ENCODE measurements around the gene CTTNBP2NL. TPM values are rescaled to one million over a fixed set of nuclear protein-coding genes. Genes with fewer than 3 reads are reported as not detected.
"Not testable (repeated sequence)": the region's sequence is repeated elsewhere in the genome, so short reads cannot be mapped to it uniquely, and the experiment has no call there.

The CTTNBP2NL gene
- total RNA-seq, 6 donors from 2014 or later = 33.1 to 95.3 (median 53.7) TPM

- peaks cover 7 to 24% (median 18%) of the 10 kb centered on the region in 4 donors for H3K4me1 ChIP-seq
- WGBS, 2 donors = 76 to 93% methylated on average over 1 of the region's 1 CpG
- ATAC-seq (ENCODE audit: low FRiP score in 2 of 2) (peak in 1 of 2 donors; percentile 57), DNase-seq (no peak)
- TF ChIP-seq, protein P1, sequence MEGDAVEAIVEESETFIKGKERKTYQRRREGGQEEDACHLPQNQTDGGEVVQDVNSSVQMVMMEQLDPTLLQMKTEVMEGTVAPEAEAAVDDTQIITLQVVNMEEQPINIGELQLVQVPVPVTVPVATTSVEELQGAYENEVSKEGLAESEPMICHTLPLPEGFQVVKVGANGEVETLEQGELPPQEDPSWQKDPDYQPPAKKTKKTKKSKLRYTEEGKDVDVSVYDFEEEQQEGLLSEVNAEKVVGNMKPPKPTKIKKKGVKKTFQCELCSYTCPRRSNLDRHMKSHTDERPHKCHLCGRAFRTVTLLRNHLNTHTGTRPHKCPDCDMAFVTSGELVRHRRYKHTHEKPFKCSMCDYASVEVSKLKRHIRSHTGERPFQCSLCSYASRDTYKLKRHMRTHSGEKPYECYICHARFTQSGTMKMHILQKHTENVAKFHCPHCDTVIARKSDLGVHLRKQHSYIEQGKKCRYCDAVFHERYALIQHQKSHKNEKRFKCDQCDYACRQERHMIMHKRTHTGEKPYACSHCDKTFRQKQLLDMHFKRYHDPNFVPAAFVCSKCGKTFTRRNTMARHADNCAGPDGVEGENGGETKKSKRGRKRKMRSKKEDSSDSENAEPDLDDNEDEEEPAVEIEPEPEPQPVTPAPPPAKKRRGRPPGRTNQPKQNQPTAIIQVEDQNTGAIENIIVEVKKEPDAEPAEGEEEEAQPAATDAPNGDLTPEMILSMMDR (IDR thresholded peaks at IDR 0.05) = no peak
- peaks cover 0 to 7% (median 2%) of the 10 kb centered on the region in 4 donors for H3K36me3 ChIP-seq
- no peak overlapping the region for H3K4me3 ChIP-seq
- H3K27ac ChIP-seq = peak overlapping the region in 3 of 4 donors; percentile 41 to 71 (median 67)
- H3K27me3 ChIP-seq = no peaks in the 10 kb centered on the region
- no peaks in the 10 kb centered on the region for H3K9me3 ChIP-seq
Measured at GRCh38 chr1:112429749-112430148, 33.7 kb downstream of the CTTNBP2NL start.

DNA sequence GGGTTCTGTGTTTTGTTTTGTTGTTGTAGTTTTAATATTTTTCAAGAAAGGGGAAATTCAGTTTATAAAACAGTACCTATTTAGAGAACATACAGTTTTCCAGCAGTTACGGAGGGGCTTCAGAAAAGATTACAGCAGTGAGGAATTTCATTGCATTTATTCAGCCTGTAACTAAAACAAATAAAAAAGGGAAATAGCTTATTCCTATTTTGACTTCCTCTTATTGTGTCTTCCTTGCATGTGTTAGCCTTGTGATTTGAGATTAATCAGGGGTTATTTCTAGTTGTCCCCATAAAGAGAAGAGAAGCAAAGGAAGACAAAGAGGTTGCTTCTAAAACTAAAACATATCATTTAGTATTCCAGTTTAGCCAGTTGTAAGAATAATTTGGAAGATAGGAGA lies 35.0 kb downstream of the CTTNBP2NL start:
- 43 to 55% methylated on average over 1 of the region's 1 CpG for WGBS, 2 donors
- no peaks in the 10 kb centered on the region for H3K9me3 ChIP-seq
- TF ChIP-seq POLR2AphosphoS5 (IDR thresholded peaks at IDR 0.05) (no peak), POLR2A (IDR thresholded peaks at IDR 0.05) (peak in 1 of 4 donors; percentile 18), EP300 (IDR thresholded peaks at IDR 0.05) (no peak)
- TF ChIP-seq, protein P1 (IDR thresholded peaks at IDR 0.05) = no peak
- H3K4me1 ChIP-seq = peaks cover 7 to 31% (median 22%) of the 10 kb centered on the region in 4 donors
- no peak overlapping the region for H3K4me3 ChIP-seq
- H3K36me3 ChIP-seq = no peaks in the 10 kb centered on the region
- ATAC-seq (ENCODE audit: low FRiP score in 2 of 2) (peak in 1 of 2 donors; percentile 72), DNase-seq (no peak)
- no peaks in the 10 kb centered on the region for H3K27me3 ChIP-seq
- H3K27ac ChIP-seq = peak overlapping the region in 3 of 4 donors; percentile 41 to 71 (median 67)

DNA sequence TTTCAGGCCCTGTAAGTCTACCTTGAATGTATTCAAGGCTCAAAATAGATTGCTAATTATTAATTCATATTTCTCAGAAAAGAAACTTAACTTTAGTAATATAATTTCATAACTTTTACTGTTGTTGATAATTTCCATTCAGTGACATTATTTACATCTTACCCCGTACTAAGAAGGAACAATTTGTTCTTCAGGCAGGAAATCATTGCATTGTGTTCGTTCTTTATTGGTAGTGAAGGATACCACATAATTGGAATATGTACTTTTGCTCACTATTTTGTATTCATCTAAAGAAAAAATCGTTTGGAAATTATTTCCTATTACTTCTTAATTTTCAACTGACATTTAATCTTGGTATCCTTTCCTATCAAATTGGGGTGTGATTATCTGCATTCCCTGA lies 39.4 kb downstream of the CTTNBP2NL start:
- peak overlapping the region; percentile 49 to 81 (median 68) for H3K27ac ChIP-seq
- no peaks in the 10 kb centered on the region for H3K9me3 ChIP-seq
- H3K4me1 ChIP-seq = peaks cover 26 to 43% (median 37%) of the 10 kb centered on the region in 4 donors
- no peak for ATAC-seq (ENCODE audit: low FRiP score in 2 of 2)
- no peaks in the 10 kb centered on the region for H3K27me3 ChIP-seq
- TF ChIP-seq POLR2A (IDR thresholded peaks at IDR 0.05) = no peak
- TF ChIP-seq, protein P1 (IDR thresholded peaks at IDR 0.05) = no peak
- TF ChIP-seq POLR2AphosphoS5 (IDR thresholded peaks at IDR 0.05) = no peak
- TF ChIP-seq EP300 (IDR thresholded peaks at IDR 0.05) = peak in 3 of 4 donors; percentile 28 to 83 (median 75)
- DNase-seq = no peak
- 27 to 49% methylated on average over 3 of the region's 3 CpGs for WGBS, 2 donors
- no peak overlapping the region for H3K4me3 ChIP-seq
- no peaks in the 10 kb centered on the region for H3K36me3 ChIP-seq

- no peak for ATAC-seq (ENCODE audit: low FRiP score in 2 of 2)
Measured at GRCh38 chr1:112436384-112437156, 40.6 kb downstream of the CTTNBP2NL start.

DNA sequence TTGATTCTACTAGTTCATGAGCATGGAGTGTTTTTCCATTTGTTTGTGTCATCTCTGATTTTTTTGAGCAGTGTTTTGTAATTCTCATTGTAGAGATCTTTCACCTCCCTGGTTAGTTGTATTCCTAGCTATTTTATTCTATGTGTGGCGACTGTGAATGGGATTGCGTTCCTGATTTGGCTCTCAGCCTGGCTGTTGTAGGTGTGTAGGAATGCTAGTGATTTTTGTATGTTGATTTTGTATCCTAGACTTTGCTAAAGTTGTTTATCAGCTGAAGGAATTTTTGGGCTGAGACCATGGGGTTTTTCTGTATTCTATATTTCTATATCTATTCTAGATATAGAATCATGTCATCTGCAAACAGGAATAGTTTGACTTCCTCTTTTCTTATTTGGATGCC lies 42.1 kb downstream of the CTTNBP2NL start:
- DNase-seq; ATAC-seq (ENCODE audit: low FRiP score in 2 of 2); H3K36me3 ChIP-seq; H3K4me3 ChIP-seq; H3K9me3 ChIP-seq; H3K27me3 ChIP-seq: not testable (repeated sequence)
- Histone ChIP-seq H3K27ac (peak overlapping the region; percentile 24 to 89 (median 68)), H3K4me1 (peaks cover 26 to 41% (median 30%) of the 10 kb centered on the region in 4 donors)
- 44 to 56% methylated on average over 2 of the region's 2 CpGs for WGBS, 2 donors

More at GRCh38 chr1:112436384-112437156, 40.6 kb downstream of the CTTNBP2NL start:
- H3K4me1 ChIP-seq = peaks cover 20 to 41% (median 31%) of the 10 kb centered on the region in 4 donors
- no peaks in the 10 kb centered on the region for H3K36me3 ChIP-seq
- TF ChIP-seq POLR2A (IDR thresholded peaks at IDR 0.05) = no peak
- TF ChIP-seq POLR2AphosphoS5 (IDR thresholded peaks at IDR 0.05) = no peak
- peak overlapping the region; percentile 49 to 81 (median 68) for H3K27ac ChIP-seq
- no peaks in the 10 kb centered on the region for H3K27me3 ChIP-seq
- no peak for DNase-seq
- H3K9me3 ChIP-seq = no peaks in the 10 kb centered on the region
- 90% methylated on average over 5 of the region's 5 CpGs for WGBS, 2 donors
- H3K4me3 ChIP-seq = no peak overlapping the region

Data from upper lobe of left lung (tissue), 6 donors.